Measurements from ENCODE around the gene DOP1A.

Gene DOP1A

DNA sequence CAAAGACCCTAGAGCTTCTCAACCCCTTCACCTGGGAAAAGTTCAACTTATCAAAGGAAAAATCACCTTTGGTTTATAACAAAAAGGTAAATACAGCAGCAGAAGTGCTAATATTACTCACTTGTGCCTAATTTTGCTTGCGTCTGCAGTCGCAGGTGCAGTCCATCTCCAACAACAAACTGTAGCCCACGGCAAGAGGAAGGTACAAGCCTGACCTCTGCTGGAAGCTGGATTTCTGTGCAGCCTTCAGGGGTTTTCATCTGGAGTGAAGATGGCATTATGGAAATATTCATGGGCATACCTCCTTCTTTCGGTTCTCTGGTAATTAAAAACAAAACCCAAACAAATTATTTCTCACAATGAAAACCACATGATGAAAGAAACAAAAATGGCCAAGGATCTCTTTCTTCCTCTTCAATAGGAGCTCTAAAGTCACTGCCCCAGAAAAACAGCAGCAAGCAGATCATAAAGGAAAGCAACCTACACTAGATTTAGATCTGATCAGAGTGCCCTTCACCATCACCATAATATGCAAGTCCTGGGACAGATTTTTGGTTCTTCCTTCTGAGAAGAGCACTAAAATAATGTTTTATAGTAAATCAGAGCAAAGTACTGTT lies 9.7 kb upstream of the DOP1A start:
- Histone ChIP-seq H3K4me1 (ENCODE audit: control insufficient read depth, insufficient read depth, low read length) (no peaks in the 10 kb centered on the region), H3K4me3 (ENCODE audit: low read depth, low read length) (no peak overlapping the region), H3K36me3 (ENCODE audit: control insufficient read depth, insufficient read depth, low read length) (no peaks in the 10 kb centered on the region), H3K9me3 (ENCODE audit: control insufficient read depth, insufficient read depth, low read length) (no peaks in the 10 kb centered on the region), H3K27me3 (ENCODE audit: control insufficient read depth, insufficient read depth, low read length) (no peaks in the 10 kb centered on the region), H3K9ac (ENCODE audit: low read depth, low read length) (no peak overlapping the region)

DNA sequence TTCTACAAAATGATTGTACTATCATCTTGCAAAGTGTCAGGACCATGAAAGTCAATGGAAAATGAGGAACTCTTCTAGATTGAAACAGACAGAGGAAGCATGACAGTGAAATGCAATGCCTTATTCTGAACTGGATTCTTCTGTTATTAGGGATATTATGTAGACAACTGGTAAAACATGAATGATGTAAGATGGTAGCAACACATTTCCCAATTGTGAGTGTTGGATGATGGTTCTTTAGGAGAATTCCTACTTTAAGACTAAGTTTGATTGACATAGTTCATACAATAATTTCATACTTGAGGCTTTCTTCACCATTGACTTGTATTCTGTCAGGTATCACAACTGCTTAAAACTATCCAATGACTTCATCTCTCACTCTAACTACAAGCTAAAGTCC lies 6.3 kb upstream of the DOP1A start:
- Histone ChIP-seq H3K4me3 (ENCODE audit: low read depth, low read length) (no peak overlapping the region), H3K27me3 (ENCODE audit: control insufficient read depth, insufficient read depth, low read length) (no peaks in the 10 kb centered on the region), H3K9me3 (ENCODE audit: control insufficient read depth, insufficient read depth, low read length) (no peaks in the 10 kb centered on the region), H3K36me3 (ENCODE audit: control insufficient read depth, insufficient read depth, low read length) (no peaks in the 10 kb centered on the region), H3K4me1 (ENCODE audit: control insufficient read depth, insufficient read depth, low read length) (peaks cover 4% of the 10 kb centered on the region), H3K9ac (ENCODE audit: low read depth, low read length) (no peak overlapping the region)

DNA sequence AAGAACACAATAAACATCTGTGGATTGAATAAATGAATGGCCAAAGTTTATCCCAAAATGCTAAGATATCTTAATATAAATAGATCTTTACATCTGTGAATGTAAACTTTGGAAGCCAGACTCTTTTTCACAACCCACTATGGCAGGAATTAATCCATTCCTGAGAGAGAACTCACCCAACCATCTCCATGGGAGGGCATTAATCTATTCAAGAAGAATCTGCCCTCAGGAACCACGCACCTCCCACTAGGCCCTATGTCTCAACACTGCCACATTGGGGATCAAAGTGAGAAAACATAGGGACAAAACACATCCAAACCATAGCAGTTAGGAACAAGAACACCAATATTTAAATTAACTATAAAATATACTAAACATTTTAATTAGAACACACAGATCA lies 5.2 kb upstream of the DOP1A start:
- H3K36me3 ChIP-seq (ENCODE audit: control insufficient read depth, insufficient read depth, low read length), result no peaks in the 10 kb centered on the region
- H3K9me3 ChIP-seq (ENCODE audit: control insufficient read depth, insufficient read depth, low read length), result no peaks in the 10 kb centered on the region
- H3K9ac ChIP-seq (ENCODE audit: low read depth, low read length), result no peak overlapping the region
- peaks cover 4% of the 10 kb centered on the region for H3K4me1 ChIP-seq (ENCODE audit: control insufficient read depth, insufficient read depth, low read length)
- no peak overlapping the region for H3K4me3 ChIP-seq (ENCODE audit: low read depth, low read length)
- H3K27me3 ChIP-seq (ENCODE audit: control insufficient read depth, insufficient read depth, low read length), result no peaks in the 10 kb centered on the region

DNA sequence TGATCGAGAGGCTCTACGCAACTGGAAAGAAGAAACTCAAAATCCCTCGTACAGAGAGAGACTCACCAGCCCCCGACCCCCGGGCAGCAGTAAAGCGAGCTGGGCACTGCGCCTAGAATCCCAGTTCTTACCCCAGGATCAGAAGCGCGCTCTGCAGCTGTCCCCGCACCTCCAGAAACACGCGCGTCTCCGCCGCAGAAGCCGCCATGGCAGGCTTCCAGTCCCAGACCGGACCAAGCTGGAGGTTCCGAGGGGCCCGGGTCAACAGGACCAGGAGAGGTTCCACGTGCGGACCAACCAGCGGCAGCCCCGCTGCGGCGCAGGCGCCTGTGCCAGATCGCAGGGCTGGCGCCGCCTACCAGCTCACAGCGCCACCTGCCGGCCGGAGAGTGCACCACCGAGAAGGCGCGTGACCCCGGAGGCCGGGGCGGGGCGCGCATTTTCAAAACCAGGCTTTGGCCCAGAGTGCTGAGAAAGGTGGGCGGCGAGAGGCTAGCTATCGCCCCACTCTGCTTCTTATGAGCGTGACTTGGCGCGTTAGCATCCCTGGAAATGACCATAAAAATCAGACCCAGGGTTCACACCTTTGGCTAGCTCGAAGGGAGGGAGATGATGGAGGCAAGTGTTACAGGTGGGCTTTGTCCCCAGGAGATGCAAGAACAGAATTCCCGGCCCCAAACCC lies 1.8 kb upstream of the DOP1A start, which contains the start of gene UBE3D:
TSS of gene UBE3D (minus strand) at position 331 of the 682 bp plus-strand sequence. CDS start at position 208, 123 bp downstream.
- H3K4me3 ChIP-seq (ENCODE audit: low read depth, low read length), result peak within 1 kb of the TSS; percentile 84
- peaks cover 18% of the 10 kb centered on the region for H3K4me1 ChIP-seq (ENCODE audit: control insufficient read depth, insufficient read depth, low read length)

DNA sequence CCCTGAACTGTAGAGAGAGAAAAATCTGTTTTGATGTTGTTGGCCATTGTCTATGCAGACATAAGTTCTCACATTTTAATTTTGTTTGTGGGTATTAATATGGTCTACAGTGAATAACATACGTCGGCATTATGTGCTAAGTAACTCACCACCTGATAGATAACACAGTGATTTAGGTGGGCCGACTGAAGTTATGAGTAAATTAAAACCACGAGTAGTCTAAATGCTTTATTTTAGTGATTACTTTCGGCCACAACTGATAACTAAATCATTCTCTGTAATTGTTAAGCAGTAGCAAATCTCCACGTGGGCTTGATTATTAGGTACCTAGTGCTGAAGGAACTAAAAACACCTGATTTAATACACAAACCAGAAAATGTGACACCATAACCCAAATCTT lies 1.1 kb downstream of the DOP1A start:
- H3K4me1 ChIP-seq (ENCODE audit: control insufficient read depth, insufficient read depth, low read length), result peaks cover 25% of the 10 kb centered on the region
- H3K27me3 ChIP-seq (ENCODE audit: control insufficient read depth, insufficient read depth, low read length), result no peaks in the 10 kb centered on the region
- H3K36me3 ChIP-seq (ENCODE audit: control insufficient read depth, insufficient read depth, low read length), result no peaks in the 10 kb centered on the region
- no peaks in the 10 kb centered on the region for H3K9me3 ChIP-seq (ENCODE audit: control insufficient read depth, insufficient read depth, low read length)
- H3K4me3 ChIP-seq (ENCODE audit: low read depth, low read length), result peak overlapping the region; percentile 86
- H3K9ac ChIP-seq (ENCODE audit: low read depth, low read length), result peak overlapping the region; percentile 3

More for the DNA sequence above, 1.8 kb upstream of the DOP1A start, which contains the start of gene UBE3D:
- H3K27me3 ChIP-seq (ENCODE audit: control insufficient read depth, insufficient read depth, low read length), result no peaks in the 10 kb centered on the region
- H3K9ac ChIP-seq (ENCODE audit: low read depth, low read length), result peak within 1 kb of the TSS; percentile 88
- H3K9me3 ChIP-seq (ENCODE audit: control insufficient read depth, insufficient read depth, low read length), result no peaks in the 10 kb centered on the region
- H3K36me3 ChIP-seq (ENCODE audit: control insufficient read depth, insufficient read depth, low read length), result no peaks in the 10 kb centered on the region

DNA sequence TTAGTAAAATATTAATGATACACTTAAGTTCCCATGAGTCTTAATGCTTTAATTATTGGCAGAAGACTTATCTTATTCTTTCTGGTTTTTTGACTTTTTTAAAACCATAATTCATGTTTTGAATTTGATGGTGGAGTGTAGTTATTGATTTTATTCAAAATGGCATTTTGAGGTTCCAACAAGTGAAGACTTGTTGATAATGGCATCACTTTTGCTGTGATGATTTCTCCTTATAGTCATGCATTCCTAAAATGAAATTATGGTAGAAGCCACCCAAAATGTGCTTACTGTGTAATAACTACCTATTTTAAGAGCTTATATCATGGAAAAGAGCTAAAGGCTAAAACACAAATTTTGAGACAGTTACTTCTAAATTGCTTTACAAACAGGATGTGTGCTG lies 2.2 kb downstream of the DOP1A start:
- no peaks in the 10 kb centered on the region for H3K36me3 ChIP-seq (ENCODE audit: control insufficient read depth, insufficient read depth, low read length)
- peaks cover 25% of the 10 kb centered on the region for H3K4me1 ChIP-seq (ENCODE audit: control insufficient read depth, insufficient read depth, low read length)
- H3K27me3 ChIP-seq (ENCODE audit: control insufficient read depth, insufficient read depth, low read length), result no peaks in the 10 kb centered on the region
- H3K9me3 ChIP-seq (ENCODE audit: control insufficient read depth, insufficient read depth, low read length), result no peaks in the 10 kb centered on the region
- H3K9ac ChIP-seq (ENCODE audit: low read depth, low read length), result no peak overlapping the region
- H3K4me3 ChIP-seq (ENCODE audit: low read depth, low read length), result peak overlapping the region; percentile 86

DNA sequence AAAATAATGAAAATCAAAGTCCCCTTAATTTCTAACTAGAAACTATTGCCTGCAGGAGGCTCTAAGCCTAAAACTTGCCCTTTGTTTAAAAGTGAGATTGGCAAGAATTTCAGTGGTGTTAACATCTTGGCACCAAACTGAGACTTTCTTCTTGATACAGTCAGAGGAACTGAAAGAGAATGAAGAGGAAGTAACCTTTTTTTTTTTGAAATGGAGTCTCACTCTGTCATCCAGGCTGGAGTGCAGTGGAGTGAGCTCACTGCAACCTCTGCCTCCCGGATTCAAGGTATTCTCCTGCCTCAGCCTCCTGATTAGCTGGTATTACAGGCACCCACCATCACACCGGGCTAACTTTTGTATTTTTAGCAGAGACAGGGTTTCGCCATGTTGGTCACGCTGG lies 3.6 kb downstream of the DOP1A start:
- Histone ChIP-seq H3K4me1 (ENCODE audit: control insufficient read depth, insufficient read depth, low read length) (peaks cover 22% of the 10 kb centered on the region), H3K4me3 (ENCODE audit: low read depth, low read length) (no peak overlapping the region), H3K9ac (ENCODE audit: low read depth, low read length) (no peak overlapping the region)

DNA sequence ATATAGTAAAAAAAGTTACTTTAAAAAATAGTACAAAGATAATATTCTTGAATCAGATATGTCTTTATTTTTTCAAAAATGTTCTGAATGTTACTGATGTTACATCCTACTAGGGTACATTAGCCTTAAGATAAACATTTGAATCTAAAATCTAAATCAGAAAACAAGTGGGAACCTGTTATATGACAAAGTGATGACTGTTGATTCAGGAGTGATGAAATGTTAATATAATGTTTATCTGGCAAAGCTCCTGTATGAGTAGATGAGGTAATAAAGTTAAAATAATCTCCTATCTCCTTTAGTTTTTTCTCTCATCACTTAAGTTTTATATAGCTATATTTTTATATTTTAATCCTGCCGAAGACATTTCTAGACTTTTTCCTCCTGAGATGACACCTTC lies 4.2 kb downstream of the DOP1A start:
- H3K36me3 ChIP-seq (ENCODE audit: control insufficient read depth, insufficient read depth, low read length), result no peaks in the 10 kb centered on the region
- no peaks in the 10 kb centered on the region for H3K9me3 ChIP-seq (ENCODE audit: control insufficient read depth, insufficient read depth, low read length)
- H3K9ac ChIP-seq (ENCODE audit: low read depth, low read length), result no peak overlapping the region
- peaks cover 21% of the 10 kb centered on the region for H3K4me1 ChIP-seq (ENCODE audit: control insufficient read depth, insufficient read depth, low read length)
- H3K4me3 ChIP-seq (ENCODE audit: low read depth, low read length), result no peak overlapping the region
- H3K27me3 ChIP-seq (ENCODE audit: control insufficient read depth, insufficient read depth, low read length), result no peaks in the 10 kb centered on the region

More for the DNA sequence above, 3.6 kb downstream of the DOP1A start:
- Histone ChIP-seq H3K36me3 (ENCODE audit: control insufficient read depth, insufficient read depth, low read length) (no peaks in the 10 kb centered on the region), H3K9me3 (ENCODE audit: control insufficient read depth, insufficient read depth, low read length) (no peaks in the 10 kb centered on the region), H3K27me3 (ENCODE audit: control insufficient read depth, insufficient read depth, low read length) (no peaks in the 10 kb centered on the region)

DNA sequence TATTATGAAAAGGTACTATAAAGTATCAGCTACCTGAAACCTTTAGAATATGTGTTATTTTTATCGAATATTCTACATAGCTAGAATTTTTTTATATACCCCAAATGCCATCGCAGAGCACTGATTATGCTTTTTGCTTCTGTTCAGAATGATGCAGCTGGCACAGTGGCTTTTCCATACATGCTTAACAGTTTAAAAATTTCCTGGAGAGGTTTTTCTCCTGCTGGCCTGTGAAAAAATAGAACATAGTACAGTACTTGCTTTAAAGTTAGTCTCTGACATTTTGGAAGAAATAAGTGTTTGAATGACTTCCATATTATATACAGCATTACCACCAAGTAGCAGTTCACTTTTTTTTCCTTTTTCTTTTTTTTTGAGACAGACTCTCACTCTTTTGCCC lies 5.3 kb downstream of the DOP1A start:
- peaks cover 21% of the 10 kb centered on the region for H3K4me1 ChIP-seq (ENCODE audit: control insufficient read depth, insufficient read depth, low read length)
- H3K36me3 ChIP-seq (ENCODE audit: control insufficient read depth, insufficient read depth, low read length), result no peaks in the 10 kb centered on the region
- no peak overlapping the region for H3K9ac ChIP-seq (ENCODE audit: low read depth, low read length)
- H3K27me3 ChIP-seq (ENCODE audit: control insufficient read depth, insufficient read depth, low read length), result no peaks in the 10 kb centered on the region
- H3K4me3 ChIP-seq (ENCODE audit: low read depth, low read length), result no peak overlapping the region
- no peaks in the 10 kb centered on the region for H3K9me3 ChIP-seq (ENCODE audit: control insufficient read depth, insufficient read depth, low read length)

DNA sequence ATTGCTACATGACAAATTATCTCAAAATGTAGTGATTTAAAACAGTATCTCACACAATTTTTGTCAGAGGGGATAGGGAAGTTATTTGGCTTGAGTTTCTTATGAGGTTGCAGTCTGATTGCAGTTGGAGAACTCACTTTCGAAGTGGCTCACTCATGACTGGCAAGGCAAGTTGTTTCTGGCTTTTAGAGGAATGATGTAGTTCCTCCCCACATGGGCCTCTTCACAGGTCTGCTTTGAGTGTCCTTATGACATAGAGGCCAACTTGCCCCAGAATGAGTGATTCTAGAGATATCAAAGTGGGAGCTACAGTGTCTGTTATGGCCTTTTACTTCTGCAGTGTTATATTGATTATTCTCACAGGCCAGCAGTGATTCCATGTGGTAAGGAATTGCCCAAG lies 6.1 kb downstream of the DOP1A start:
- Histone ChIP-seq H3K9ac (ENCODE audit: low read depth, low read length) (no peak overlapping the region), H3K4me1 (ENCODE audit: control insufficient read depth, insufficient read depth, low read length) (peaks cover 20% of the 10 kb centered on the region), H3K27me3 (ENCODE audit: control insufficient read depth, insufficient read depth, low read length) (no peaks in the 10 kb centered on the region), H3K4me3 (ENCODE audit: low read depth, low read length) (no peak overlapping the region), H3K9me3 (ENCODE audit: control insufficient read depth, insufficient read depth, low read length) (no peaks in the 10 kb centered on the region), H3K36me3 (ENCODE audit: control insufficient read depth, insufficient read depth, low read length) (no peaks in the 10 kb centered on the region)

DNA sequence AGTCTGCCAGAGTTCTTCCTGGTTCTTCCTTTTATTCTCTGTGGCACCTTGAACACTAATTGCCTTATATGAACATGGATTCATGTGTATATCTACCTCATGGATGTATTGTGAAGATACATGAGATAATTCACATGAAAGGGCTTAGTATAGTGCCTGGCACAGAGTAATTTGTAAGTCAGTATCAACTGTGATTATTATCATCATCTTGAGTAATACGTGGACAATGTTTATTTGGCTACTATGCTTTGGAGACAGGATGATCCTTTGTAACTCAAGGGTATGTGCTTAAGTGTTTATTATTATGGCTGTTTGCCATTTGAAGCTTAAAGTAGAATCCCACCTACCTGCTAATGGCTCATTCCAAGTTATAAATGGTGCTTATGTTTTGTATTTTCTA lies 16.0 kb downstream of the DOP1A start:
- Histone ChIP-seq H3K9ac (ENCODE audit: low read depth, low read length) (no peak overlapping the region), H3K36me3 (ENCODE audit: control insufficient read depth, insufficient read depth, low read length) (no peaks in the 10 kb centered on the region), H3K27me3 (ENCODE audit: control insufficient read depth, insufficient read depth, low read length) (no peaks in the 10 kb centered on the region), H3K4me3 (ENCODE audit: low read depth, low read length) (no peak overlapping the region), H3K9me3 (ENCODE audit: control insufficient read depth, insufficient read depth, low read length) (no peaks in the 10 kb centered on the region), H3K4me1 (ENCODE audit: control insufficient read depth, insufficient read depth, low read length) (peaks cover 8% of the 10 kb centered on the region)

DNA sequence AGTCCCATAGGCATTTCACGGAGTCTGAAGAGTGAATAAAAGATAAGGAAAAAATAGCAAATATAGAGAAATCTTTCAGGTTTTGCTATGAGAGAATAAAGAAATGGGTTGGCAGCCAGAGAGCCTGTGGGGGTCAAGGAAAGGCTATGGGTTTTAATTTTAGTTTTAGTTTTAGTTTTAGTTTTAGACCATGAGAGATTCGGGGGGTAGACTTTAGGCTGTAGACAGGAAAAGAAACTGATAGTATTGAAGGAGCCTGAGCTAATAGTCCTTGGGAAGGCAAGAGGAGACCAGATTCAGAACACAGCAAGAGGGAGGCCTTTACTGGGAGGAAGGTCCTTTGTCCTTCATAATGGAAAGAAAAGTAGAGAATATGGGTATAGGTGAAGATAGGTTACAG lies 19.3 kb downstream of the DOP1A start:
- no peak overlapping the region for H3K4me3 ChIP-seq (ENCODE audit: low read depth, low read length)
- no peaks in the 10 kb centered on the region for H3K9me3 ChIP-seq (ENCODE audit: control insufficient read depth, insufficient read depth, low read length)
- no peaks in the 10 kb centered on the region for H3K36me3 ChIP-seq (ENCODE audit: control insufficient read depth, insufficient read depth, low read length)
- H3K9ac ChIP-seq (ENCODE audit: low read depth, low read length), result no peak overlapping the region
- H3K27me3 ChIP-seq (ENCODE audit: control insufficient read depth, insufficient read depth, low read length), result no peaks in the 10 kb centered on the region
- H3K4me1 ChIP-seq (ENCODE audit: control insufficient read depth, insufficient read depth, low read length), result peaks cover 4% of the 10 kb centered on the region
